NCI-H2196 (cell line): ENCODE measurements around the gene GPR26.
"Not testable (repeated sequence)": the region's sequence is repeated elsewhere in the genome, so short reads cannot be mapped to it uniquely, and the experiment has no call there.

Source experiments
- DNase-seq: peaks from one replicate; lab custom pipeline; 2025; ENCODE audit not compliant: unreplicated experiment; lab: John Stamatoyannopoulos, UW

GPR26 gene

GRCh38 chr10:123704076-123704475 is 37.9 kb downstream of the GPR26 start:
- DNase-seq, result no peak

DNA sequence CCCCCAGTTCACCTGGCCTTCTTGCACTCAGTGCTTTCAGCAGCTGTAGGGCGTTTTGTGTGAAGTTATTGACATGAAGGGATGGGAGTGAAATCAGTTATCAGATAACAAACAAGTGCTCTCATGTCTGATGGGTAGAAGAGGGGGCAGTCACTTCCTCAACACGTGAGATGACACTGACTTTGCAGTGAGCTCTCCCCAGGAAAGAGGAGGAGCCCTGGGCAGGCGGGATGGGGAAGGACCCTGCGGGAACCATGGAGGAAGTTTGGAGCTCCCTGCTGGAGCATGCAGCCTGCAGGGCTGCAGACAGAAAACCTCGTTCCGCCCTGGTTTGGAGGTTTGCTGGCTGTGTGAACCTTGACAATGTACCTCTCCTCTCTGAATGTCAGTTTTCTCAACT is 38.7 kb downstream of the GPR26 start:
- no peak for DNase-seq

DNA sequence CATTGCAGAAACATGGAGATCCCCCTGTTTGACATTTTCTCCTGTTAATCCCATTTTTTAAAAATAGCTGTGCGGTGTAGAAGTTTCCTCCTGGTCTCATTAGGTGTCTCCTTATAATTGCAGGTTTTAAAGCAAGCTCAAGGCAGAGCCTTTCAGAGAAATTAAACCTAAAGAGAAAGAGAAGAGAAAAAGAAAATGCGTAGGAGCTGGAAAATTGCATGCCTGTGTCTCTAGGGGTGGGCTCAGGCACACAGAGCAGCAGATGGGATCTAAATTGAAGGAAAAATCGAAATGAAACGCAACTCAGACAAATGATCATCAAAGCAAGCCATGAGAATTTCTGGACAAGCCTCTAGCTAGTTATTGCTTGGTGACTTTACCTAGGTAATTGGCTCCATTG is 40.1 kb downstream of the GPR26 start:
- DNase-seq, result no peak

DNA sequence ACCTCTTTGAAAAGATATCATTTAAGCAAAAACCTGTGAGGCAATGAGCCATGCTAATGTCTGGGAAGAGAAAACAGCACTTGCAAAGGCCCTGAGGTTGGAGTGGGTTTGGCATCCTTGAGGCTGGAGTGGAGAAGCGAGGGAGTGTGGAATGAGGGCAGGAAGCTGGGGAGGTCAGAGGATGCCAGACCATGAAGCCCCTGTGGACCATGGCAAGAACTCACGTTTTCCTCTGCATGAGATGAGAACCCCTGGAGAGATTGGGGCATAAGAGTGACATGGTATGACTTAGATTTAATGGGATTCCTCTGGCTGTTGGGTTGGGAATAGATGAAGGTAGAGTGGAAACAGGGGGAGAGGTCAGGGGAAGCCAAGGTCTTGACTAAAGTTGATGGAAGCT is 49.4 kb downstream of the GPR26 start:
- DNase-seq, result no peak

GRCh38 chr10:123717336-123717735 is 51.2 kb downstream of the GPR26 start:
- DNase-seq, result no peak

DNA sequence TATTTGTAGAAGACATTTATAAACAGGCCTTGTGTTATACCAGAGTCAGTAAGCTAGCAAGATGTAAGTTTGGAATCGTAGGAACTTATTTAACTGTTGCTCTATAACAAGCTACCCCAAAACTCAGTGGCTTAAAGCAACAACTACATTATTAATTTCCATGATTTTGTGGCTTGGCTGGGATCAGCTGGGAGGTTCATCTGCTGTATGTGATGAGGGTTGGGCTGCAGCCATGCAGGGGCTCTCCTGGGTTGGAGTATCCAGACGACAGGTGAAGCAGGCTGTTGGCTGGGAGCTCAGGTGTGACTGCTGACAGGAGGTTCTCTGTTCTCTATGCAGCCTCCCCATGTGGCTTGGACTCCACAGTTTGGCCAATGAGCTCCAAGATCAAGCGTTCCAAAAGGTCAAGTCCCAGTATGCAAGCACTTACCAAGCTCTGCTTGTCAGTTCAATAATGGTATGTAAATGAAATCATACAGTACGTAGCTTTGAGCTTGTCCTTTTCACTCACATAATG is 52.4 kb downstream of the GPR26 start:
- DNase-seq, result no peak

- no peak for DNase-seq
Observed at GRCh38 chr10:123720536-123720935, 54.4 kb downstream of the GPR26 start.

GRCh38 chr10:123721441-123722049 is 55.4 kb downstream of the GPR26 start:
- no peak for DNase-seq

- DNase-seq, result no peak
Observed at GRCh38 chr10:123722351-123722750, 56.2 kb downstream of the GPR26 start.

GRCh38 chr10:123724747-123725146 is 58.6 kb downstream of the GPR26 start:
- no peak for DNase-seq

GRCh38 chr10:123726381-123726780 is 60.2 kb downstream of the GPR26 start:
- DNase-seq, result no peak

- DNase-seq, result no peak
Observed at GRCh38 chr10:123726836-123727235, 60.7 kb downstream of the GPR26 start.

DNA sequence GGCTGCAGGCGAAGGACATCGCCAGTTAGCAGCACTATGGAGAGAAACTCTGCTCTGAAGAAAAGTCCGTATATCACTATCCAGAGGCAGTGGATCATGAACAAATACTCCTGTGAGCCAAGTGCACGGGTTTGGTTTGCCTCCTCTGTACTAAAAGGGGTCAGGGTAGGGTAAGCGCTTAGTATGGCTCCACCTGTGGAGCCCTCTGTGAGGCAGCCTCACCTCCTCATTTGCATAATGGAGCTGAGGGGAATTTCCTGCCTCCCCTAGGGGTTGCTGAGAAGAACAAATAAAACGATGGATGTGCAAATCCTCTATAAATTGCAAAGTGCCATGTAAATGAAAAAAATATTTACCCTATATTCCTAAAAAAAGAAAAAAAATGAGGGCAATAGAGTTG is 63.4 kb downstream of the GPR26 start:
- DNase-seq, result no peak

DNA sequence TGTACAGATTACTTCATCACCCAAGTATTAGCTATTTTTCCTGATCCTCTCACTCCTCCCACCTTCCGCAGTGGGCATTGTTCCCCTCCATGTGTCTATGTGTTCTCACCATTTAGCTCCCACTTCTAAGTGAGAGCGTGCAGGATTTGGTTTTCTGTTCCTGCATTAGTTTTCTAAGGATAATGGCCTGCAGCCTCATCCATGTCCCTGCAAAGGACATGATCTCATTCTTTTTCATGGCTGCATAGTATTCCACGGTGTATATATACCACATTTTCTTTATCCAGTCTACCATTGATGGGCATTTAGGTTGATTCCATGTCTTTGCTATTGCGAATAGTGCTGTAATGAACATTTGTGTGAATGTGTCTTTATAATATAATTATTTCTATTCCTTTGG is 70.8 kb downstream of the GPR26 start:
- DNase-seq, result not testable (repeated sequence)

DNA sequence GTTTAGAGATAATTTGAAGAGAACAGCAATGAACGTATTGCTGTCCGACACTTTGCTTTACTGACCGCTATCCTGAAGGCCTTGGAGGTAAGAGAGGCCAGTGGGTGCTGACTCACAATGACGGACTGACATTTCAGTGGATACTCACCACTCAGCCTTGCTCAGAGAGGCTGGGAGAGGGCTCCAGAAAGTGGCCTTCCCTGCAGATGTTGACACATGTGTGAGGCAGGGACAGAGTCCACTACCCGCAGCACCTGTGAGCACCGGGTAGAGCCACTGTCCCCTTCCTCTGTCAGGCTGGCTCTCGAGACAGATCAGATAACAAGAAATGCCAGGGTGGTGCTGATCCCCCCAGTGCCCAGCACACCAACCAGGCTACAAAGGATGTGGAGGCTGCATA is 75.0 kb downstream of the GPR26 start:
- no peak for DNase-seq

DNA sequence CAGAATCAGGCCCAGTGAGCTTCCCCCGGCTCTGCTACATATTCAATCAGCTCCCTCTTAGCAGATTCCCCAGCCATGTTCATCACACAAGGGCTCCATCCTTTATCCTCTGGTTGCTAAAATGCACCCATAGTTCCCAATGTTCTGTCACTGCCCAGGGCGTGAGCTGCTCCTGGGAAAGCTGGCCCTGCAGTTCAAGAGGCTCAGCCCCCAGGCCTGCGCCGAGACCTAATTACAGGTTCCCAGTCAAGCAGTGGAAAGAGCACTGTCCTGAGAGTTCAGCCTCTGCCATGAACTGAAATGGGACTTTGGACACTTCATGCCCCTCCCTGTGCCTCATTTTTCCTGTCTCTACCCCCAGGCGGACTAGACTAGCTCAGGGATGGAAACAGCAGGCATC is 75.6 kb downstream of the GPR26 start:
- DNase-seq, result no peak

DNA sequence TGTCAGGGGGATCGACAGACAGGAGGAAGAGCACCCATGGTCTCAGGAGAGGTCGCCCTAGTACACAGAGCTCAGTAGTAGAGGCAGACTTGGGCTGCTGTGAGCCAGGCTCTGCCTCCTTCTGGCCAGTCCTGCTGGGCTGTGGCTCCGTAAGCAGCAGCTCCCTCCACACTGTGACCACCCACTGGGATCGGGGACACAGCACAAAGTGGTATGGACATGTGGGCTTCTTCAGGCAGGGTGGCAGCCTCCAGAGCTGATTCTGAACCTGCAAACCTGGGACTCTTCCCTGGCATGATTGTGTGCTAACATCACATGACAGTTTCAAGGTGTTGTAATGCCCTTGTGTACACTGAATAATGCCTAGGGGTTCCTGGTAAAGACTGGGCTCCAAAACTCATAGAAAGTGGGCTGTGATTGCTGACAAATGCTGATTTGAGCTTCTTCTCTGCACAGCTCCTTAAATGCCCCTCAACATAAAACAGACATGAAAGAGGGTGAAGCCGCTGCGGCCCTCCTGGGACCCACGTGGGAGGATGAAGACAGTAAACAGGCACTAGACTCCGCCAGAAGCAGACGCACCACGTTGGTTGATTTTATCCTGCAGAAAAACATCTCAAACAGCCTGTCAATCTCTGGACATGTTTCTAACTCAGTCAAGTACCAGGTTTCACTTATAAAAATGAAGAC is 76.7 kb downstream of the GPR26 start:
- DNase-seq, result no peak

GRCh38 chr10:123743441-123744223 is 77.5 kb downstream of the GPR26 start:
- DNase-seq, result no peak

- DNase-seq, result no peak
Observed at GRCh38 chr10:123744224-123744536, 78.0 kb downstream of the GPR26 start.
